HG02973 (cell line): ENCODE results near the gene LKAAEAR1.

Experiments
- ATAC-seq: cut with Tn5 transposase; IDR thresholded peaks from one replicate; pipeline ENCODE4 v1.9.1; 2021; ENCODE audit warnings: moderate library complexity; ENCODE audit not compliant: unreplicated experiment

The LKAAEAR1 gene

DNA sequence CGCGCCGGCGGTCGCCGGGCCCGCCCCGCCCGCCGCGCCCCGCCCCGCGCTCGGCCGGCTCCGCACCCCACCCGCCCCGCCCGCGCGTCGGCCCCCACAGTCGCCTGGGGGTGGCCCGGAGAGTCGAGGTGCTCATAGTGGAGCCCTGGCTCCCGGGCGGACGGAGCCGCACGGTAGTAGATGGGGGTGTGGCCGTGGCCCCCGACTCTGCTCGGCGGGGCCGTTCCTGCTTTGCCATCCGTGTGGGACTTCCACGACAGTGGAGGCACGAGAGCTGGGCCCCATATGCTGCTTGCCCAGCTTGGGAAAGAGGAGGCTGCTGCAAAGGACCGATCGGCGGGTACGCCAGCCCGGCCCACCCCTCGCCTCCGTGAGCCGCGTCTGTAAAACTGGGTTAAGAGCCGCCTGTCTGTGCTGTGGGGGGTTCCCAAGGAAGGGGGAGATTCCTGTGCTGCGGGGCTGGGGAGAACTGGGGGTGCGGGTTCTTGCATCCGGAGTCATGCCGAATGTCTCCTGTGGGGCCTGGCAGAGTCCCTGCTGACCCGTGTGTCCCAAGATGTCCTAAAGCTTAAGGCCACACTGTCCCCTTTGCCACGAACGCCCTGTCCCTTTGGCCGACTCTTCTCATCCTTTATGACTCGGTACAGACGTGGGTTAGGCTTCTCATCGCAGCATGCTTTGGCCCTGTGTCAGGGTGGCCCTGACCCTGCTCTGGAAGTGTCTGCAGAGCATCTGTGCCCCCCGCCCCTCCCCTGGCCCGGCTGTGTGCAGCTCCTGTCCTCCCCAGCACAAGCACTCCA lies 4.0 kb downstream of the LKAAEAR1 start, which contains the start of gene OPRL1:
Gene OPRL1 (plus strand): TSS at position 70 of the 800 bp plus-strand sequence. CDS start 12,639 bp downstream, outside the sequence.
- no peak for ATAC-seq

DNA sequence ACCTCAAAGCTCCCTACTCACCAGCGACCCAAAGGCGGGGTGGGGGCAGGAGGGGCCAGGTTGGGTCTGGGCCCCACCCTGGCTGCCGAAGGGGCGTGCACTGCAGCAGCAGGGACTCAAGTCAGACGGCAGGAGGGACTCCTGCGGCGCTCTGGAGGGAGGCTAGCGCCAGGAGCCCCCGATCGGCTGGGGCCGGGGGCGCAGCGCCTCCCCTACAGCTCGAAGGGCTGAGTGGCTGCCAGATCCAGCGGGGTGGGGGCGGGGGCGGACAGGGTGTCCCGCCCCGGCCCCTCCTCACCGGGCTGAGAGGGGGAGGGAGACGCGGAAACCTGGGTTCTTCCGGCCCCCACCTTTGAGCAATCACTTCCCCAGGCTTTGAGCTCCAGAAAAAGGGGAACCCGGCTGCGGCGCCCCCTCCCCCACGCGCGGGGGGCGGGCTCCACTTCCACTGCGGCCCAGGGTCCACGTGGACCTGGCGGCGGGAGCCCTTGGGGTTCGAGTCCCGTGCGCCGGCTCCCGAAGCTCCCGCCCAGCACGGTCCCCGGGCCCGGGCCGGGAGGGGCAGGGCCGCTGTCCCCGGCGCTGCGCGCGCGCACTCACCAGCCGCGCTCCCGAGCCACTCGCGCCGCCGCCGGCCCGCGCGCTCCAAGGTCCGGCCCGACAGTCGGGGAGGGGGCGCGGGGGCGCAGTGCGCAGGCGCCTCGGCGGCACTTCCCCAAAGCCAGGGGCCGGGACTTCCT lies 4.8 kb downstream of the LKAAEAR1 start, which contains the start of gene RGS19:
Gene RGS19 (minus strand): TSS at position 246 of the 740 bp plus-strand sequence. CDS start 2,632 bp downstream, outside the sequence.
- peak; percentile 39 for ATAC-seq

GRCh38 chr20:64078934-64079272 lies 5.3 kb downstream of the LKAAEAR1 start:
- no peak for ATAC-seq

- ATAC-seq: no peak
Observed at GRCh38 chr20:64077876-64078551, 6.2 kb downstream of the LKAAEAR1 start.

- ATAC-seq: no peak
Observed at GRCh38 chr20:64077541-64077875, 6.7 kb downstream of the LKAAEAR1 start.

DNA sequence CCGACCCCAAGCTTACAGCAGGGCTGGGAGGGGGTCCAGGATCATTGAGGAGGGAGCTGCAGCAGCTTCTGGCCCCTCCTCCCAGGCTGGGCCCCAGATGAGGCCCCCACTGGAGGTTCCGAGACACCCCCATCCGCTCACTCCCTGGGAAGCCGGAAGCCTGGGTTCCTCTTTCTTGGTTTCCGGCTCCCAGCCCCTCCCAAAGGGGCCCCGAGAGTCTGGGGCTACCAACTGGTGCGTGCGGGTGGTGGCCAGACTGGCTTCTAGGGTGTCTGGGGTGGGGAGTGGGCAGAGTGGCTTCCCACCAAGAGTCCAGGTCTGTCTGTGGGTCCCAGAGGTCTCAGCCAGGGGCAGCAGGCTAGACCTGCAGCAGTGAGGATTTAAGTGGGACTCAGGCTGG lies 7.1 kb downstream of the LKAAEAR1 start:
- no peak for ATAC-seq

GRCh38 chr20:64076061-64076997 lies 7.9 kb downstream of the LKAAEAR1 start:
- no peak for ATAC-seq

- ATAC-seq: no peak
Observed at GRCh38 chr20:64075556-64075955, 8.6 kb downstream of the LKAAEAR1 start.

- ATAC-seq: no peak
Observed at GRCh38 chr20:64074963-64075362, 9.2 kb downstream of the LKAAEAR1 start.

DNA sequence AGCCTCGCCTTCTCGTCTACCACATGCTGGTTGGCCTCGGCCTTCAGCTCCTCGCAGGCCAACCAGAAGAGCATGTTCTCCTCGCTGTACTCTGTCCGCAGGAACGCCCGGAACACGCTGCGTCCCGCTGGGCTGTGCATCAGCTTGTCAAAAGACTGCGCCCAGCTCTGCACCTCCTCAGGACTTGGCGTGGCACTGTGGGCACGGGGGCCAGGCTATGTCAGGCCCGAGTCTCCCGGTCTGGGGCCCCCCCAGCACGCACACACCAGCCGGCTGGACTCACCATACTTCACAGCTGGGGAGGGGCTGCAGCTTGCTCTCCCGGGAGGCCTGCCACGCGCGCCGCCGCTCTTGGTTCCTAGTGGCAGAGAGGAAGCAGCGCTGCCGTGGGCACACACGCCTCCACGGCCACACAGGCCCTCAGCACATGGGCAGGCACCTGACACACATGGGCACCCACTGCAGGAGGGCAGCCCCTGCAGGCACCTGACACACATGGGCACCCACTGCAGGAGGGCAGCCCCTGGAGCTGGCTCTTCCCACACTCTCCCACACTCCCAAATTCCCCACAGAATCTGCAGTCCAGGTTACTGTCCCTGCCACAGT lies 9.9 kb downstream of the LKAAEAR1 start:
- no peak for ATAC-seq

DNA sequence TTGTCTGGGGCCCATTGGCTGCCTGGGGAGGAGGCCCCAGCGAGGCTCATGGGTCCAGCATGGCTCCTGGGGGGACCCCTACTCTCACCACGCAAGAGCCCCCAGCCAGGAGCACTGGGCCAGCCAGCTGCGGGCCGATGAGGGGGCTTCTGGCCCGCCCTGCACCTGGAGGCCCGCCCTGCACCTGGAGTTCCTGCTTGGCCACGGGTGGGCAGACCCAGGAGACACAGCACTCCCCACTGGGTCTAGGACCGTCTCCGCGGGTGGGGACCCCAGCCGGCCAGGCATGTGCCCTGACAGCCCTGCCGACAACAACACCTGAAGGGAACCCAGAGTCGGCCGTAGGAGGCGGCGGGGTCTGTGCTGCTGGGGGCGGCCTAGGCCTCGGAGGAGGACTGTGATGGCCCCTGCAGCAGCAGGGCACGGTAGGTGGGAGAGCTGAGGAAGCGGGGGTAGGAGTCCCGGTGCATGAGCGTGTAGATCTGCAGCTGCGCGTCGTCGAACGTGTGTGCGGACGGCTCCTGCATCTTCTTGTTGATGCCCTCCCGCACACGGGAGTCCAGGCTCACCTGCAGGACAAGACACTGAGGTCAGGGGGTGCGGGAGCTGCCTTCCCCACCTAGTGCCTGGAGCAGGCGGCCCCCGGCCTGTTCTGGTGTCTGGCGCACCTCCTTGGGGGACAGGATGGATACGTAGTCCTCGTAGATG lies 10.6 kb downstream of the LKAAEAR1 start:
- ATAC-seq: no peak

- ATAC-seq: no peak
Observed at GRCh38 chr20:64072498-64073063, 11.6 kb downstream of the LKAAEAR1 start.

- ATAC-seq: no peak
Observed at GRCh38 chr20:64071341-64072332, 12.6 kb downstream of the LKAAEAR1 start.

GRCh38 chr20:64070244-64070993 lies 13.8 kb downstream of the LKAAEAR1 start:
- ATAC-seq: no peak

DNA sequence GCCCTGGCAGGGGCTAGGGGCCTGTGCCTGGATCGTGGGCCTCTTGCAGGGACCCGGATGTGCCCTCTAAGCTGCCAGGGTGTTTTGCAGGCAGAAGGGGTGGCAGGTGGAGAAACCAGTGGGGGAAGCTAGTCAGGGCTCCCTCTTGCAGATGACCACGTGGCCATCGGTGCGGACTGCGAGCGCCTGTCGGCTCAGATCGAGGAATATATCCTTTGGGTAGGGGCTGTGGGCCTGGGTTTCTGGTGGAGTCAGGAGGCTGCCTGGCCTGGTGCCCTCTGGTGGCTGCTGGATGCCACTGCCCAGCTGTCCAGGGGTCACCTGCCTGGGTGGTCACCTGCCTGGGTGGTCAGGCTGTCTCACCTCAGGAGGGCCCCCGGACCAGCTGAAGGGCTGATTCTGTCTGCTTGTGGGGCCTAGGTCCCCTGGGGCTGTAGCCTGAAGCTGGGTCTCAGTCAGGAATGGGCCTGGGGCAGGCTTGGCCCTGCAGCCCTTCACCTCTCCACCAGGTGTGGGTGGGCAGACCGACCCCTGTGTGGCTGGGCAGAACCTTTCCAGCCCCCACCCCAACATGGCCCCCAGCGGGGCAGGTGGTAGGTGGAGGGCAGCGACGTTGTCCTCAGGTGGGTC lies 14.5 kb downstream of the LKAAEAR1 start:
- no peak for ATAC-seq

DNA sequence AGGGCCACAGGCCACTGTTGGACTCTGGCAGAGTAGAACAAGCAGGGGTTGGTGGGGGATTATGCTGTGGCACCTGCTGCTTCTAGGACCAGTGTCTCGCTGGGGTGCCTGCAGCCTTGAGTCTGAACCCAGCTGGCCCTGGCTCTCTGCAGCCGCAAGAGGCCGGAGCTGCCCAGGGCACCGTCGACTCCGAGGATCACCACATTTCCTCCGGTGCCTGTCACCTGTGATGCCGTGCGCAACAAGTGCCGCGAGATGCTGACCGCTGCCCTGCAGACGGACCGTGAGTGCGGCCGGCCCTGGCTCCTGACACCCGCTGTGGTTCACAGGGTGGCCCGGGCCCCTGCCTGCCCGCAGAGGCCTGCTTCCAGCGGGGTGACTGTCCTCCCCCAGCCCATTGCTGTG lies 15.0 kb downstream of the LKAAEAR1 start:
- no peak for ATAC-seq
